Activated gamma-delta T cell treated with Interleukin-2 at 50 U/mL for 16 hours (primary cell): ENCODE results near the gene INSL3.
"Not testable (repeated sequence)": the region's sequence is repeated elsewhere in the genome, so short reads cannot be mapped to it uniquely, and the experiment has no call there.

Experiments used
- DNase-seq: peaks from one replicate; pipeline ENCODE4 v3.0.0-alpha.2; 2020

INSL3 gene

DNA sequence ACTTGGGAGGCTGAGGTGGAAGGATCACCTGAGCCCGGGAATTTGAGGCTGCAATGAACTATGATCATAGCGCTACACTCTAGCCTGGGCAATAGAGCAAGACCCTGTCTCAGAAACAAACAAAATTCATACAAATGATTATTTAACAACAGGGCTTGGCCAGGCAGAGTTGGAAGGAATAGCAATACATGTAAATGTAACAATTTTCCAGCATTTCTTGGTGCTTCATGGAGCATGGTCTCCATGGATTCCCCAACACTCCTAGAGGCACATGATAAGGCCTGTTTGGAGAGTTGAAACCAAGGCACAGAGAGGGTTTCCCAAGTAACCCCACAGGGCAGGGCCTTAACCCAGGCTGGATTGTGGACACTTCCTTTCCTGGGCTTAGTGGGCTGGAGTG lies 10.2 kb downstream of the INSL3 start:
- DNase-seq: no peak

GRCh38 chr19:17807731-17808316 lies 13.5 kb downstream of the INSL3 start:
- peak; percentile 27 for DNase-seq

DNA sequence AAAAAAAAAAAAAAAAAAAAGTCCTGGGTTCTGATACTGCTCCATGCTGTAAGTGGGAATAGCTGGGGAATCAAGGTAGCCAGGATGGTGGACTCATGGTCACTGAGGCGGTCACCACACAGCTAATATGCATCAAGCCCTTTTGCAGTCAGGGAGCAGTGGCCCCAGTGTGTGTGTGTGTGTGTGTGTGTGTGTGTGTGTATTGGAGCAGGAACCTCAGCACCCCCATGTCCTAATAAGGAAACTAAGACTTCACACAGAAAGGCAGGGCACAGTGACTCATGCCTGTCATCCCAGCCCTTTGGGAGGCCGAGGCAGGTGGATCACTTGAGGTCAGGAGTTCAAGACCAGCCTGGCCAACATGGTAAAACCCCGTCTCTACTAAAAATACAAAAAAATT lies 14.4 kb downstream of the INSL3 start:
- no peak for DNase-seq

DNA sequence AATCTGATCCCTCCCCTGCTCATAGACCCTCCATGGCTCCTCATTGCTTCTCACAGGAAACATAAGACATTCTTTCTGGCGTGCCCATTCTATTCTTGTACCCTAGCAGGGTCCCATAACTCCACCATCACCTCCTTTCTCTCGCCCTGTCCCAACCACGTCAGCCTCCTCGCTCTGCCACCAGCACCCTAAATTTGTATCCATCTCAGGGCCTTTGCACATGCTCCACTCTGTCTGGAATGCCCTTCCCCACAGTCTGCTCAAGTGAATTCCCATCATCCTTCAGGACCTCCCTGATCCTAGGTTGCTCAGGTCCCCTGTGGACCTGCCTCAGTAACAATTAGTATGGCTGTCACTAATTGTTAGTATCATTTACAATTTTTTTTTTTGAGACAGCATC lies 15.9 kb downstream of the INSL3 start:
- DNase-seq: no peak

GRCh38 chr19:17803264-17803896 lies 17.9 kb downstream of the INSL3 start:
- DNase-seq: peak; percentile 17

GRCh38 chr19:17802137-17802858 lies 19.0 kb downstream of the INSL3 start:
- DNase-seq: no peak

DNA sequence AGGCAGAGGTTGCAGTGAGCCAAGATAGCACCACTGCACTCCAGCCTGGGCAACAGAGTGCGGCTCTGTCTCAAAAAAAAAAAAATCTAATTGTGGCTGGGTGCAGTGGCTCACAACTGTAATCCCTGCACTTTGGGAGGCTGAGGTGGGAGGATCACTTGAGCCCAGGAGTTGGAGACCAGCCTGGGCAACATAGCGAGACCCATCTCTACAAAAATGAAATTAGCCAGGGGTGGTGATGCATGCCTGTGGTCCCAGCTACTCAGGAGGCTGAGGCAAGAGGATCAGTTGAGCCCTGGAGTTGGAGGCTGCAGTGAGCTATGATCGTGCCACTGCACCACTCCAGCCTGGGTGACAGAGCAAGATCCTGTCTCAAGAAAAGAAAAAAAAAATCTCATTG lies 22.7 kb downstream of the INSL3 start:
- DNase-seq: not testable (repeated sequence)

DNA sequence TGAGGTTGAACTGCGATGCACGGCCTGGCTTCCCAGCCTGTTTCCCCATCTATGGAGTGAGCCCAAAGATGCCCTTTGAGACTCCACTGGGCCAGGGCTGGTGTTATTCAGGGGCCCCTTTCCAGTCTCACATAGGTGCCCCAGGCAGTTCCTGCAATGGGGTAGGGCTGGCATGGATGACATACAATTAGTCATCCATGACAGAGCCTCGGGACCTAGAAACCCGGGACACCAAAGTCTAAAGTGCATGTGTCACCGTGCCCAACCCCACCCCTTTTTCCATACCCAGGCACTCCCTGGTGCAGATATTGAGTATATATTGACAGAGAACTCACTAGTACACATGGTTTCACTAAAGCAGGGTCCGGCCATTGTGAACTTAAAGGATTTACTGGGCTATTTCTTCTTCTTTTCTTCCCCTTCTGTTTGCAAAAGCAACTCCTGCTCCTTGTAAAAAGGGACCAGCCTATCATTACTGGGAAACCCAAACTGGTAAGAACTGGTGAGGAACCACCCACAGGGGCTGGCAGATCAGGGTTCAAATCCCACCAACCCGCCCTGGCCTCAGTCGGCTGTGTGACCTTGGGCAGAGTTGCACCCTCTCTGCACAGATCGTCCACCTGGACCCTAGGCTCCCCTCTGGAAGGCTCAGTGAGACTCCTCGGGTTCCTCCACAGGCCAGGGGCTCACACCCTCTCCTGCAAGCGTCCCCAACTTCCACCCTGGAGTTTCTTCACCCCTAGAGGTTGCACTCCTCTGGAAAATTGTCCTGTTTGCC lies 23.7 kb downstream of the INSL3 start:
- no peak for DNase-seq

- DNase-seq: no peak
Measured at GRCh38 chr19:17796838-17797423, 24.4 kb downstream of the INSL3 start.

GRCh38 chr19:17796013-17796837 lies 25.1 kb downstream of the INSL3 start:
- DNase-seq: no peak

DNA sequence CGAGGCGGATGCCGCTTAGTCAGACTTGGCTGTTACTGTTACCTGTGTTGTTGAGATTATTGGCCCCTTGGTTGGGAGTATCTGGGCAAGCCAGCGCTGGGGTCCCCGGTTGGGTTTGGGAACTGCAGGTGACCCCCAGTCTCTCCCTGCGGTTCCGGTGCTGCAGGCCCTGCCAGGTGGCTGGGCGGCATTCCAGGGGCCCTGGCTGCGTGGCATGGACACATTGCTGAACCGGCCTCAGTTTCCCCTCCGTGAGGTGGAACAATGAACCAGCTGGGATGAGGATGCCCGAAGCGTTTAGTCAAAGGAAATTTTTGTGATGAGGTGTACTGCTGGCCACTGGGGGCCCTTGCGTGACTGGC lies 25.8 kb downstream of the INSL3 start:
- DNase-seq: no peak

DNA sequence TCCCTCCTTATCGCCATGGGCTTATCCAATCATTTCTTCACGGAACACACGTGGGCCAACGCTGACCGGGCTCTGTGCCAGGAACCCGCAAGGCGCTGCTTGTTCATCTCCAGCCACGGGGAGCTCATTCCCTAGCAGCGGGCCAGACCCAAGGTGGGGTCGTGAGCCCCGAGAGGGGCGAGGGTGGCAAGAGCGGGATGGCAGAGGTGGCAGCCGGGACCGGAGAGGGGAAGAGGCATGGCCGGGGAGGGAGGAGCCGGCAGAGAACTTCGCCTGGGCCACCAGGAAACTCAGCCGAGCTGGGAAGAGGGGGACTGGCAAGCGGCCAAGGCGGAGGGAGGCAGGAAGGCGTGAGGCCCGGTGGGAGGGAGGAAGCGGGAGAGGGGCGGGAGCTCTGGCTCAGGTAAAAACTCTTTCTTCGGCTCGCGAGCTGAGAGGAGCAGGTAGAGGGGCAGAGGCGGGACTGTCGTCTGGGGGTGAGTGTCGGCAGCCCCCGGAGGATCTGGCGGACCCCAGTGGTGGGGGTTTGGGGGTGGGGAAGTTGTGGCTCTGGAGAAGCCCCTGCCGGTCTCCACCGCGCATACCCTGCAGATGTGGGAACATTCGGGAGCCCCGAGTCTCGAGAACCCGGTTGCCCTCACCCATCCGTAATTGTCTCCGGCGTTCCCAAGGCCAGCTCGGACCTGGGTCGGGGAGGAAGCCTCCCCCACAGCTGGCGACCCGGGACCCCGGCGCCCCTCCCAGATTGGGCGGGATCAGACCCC lies 26.4 kb downstream of the INSL3 start, which contains the start of gene B3GNT3:
B3GNT3 (plus strand) TSS at position 408 of the 764 bp plus-strand sequence. CDS start 12,670 bp downstream, outside the sequence.
- DNase-seq: no peak

- DNase-seq: no peak
Measured at GRCh38 chr19:17794412-17794730, 26.9 kb downstream of the INSL3 start.

DNA sequence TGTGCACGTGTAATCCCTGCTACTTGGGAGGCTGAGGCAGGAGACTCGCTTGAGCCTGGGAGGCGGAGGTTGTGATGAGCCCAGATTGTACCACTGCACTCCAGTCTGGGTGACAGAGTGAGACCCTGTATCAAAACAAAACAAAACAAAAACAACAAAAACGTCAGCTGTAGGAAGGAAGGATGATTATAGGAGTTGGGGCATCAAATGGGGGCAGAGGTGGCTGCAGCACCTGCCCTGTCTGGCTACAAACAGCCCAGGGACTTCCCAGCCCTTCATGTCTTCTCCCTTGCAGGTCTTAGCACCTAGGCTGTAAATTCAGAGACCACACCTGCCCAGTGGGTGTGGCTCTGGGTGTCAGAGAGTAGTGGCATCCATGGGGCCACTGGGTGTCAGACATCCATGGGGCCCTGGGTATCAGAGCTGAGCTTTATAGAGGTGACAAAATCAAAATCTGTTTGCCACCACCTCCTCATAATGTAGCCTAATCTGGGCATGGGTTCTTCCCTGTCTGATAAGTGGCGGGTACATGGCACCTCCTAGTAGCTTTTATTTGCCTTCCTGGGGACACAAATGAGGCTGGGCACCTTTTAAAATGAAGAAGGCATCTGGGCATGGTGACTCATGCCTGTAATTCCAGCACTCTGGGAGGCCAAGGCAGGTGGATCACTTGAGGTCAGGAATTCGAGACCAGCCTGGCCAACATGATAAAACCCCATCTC lies 31.1 kb downstream of the INSL3 start:
- no peak for DNase-seq

DNA sequence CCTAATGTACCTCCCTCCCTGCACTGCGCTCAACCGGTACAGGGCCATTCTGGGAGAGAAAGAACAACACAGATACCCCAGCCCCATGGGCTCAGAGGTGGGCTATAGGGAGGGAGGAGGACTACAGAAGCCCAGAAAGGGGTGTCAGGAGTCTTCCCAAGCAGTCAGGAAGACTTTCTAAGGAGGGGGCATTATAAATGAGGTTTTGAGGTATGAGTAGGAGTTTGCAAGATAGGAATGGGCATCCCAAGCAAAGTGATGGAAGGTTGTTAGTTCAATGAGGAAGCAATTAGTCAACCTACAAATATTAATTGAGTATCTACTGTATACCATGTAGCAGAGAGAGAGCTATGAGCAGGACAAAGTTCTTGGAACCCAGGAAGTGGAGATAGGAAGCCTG lies 32.7 kb downstream of the INSL3 start:
- no peak for DNase-seq

DNA sequence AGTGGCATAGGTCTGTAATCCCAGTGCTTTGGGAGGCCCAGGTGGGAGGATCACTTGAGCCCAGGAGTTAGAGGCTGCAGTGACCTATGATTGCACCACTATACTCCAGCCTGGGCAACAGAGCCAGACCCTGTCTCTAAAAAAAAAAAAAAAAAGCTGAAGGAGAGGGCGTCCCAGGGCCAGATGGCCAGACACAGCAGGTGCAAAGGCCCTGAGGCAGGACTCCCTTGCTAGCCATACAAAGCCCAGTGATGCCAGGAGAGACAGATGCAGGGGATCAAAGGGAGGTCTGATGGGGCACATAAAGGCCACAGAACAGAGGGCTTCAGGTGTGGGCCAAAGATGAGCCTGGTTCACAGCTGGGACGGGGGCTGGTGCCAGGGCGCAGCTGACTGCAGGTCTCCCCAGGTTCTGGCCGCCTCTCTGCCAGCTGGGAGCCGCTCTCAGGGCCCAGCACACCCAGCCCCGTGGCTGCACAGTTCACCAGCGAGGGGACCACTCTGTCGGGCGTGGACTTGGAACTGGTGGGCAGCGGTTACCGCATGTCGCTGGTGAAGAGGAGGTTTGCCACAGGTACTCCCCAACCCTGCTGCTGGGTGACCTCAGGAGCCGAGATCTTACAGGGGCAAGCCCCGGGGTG lies 33.9 kb downstream of the INSL3 start:
- no peak for DNase-seq

- DNase-seq: peak; percentile 73
Measured at GRCh38 chr19:17784201-17785008, 36.9 kb downstream of the INSL3 start.

- DNase-seq: not testable (repeated sequence)
Measured at GRCh38 chr19:17783721-17784120, 37.6 kb downstream of the INSL3 start.

GRCh38 chr19:17780781-17781180 lies 40.5 kb downstream of the INSL3 start:
- no peak for DNase-seq
